Muscle layer of colon (tissue), 2 donors: Measurements from ENCODE around the gene FBH1.
"Not testable (repeated sequence)": the region's sequence is repeated elsewhere in the genome, so short reads cannot be mapped to it uniquely, and the experiment has no call there.

Experiments
- H3K27ac ChIP-seq: one replicate; pipeline ENCODE4 v1.7.0; 2013; ENCODE audit warnings: low read depth, mild to moderate bottlenecking, low read length, moderate library complexity
- H3K27me3 ChIP-seq, 2 donors: one replicate each; pipeline ENCODE4 v1.7.0; 2013; ENCODE audit warnings: low read length in 2 of 2, mild to moderate bottlenecking in 2 of 2; ENCODE audit not compliant: insufficient read depth in 2 of 2, control insufficient read depth in 1 of 2
- H3K36me3 ChIP-seq: one replicate; pipeline ENCODE4 v1.7.0; 2013; ENCODE audit warnings: mild to moderate bottlenecking, low read length; ENCODE audit not compliant: insufficient read depth
- H3K4me1 ChIP-seq: one replicate; pipeline ENCODE4 v1.7.0; 2013; ENCODE audit warnings: mild to moderate bottlenecking, low read length; ENCODE audit not compliant: insufficient read depth
- H3K4me3 ChIP-seq, 2 donors: one replicate each; pipeline ENCODE4 v1.7.0; 2013; ENCODE audit warnings: low read length in 2 of 2, low read depth in 1 of 2, mild to moderate bottlenecking in 1 of 2, moderate library complexity in 1 of 2
- H3K9ac ChIP-seq: one replicate; pipeline ENCODE4 v1.7.0; 2013; ENCODE audit warnings: low read length
- H3K9me3 ChIP-seq: one replicate; pipeline ENCODE4 v1.7.0; 2013; ENCODE audit warnings: mild to moderate bottlenecking, low read length
- donor health status: abdominal sarcoma.
- donor health status: Adenocarcinoma of cecum.

The FBH1 gene

DNA sequence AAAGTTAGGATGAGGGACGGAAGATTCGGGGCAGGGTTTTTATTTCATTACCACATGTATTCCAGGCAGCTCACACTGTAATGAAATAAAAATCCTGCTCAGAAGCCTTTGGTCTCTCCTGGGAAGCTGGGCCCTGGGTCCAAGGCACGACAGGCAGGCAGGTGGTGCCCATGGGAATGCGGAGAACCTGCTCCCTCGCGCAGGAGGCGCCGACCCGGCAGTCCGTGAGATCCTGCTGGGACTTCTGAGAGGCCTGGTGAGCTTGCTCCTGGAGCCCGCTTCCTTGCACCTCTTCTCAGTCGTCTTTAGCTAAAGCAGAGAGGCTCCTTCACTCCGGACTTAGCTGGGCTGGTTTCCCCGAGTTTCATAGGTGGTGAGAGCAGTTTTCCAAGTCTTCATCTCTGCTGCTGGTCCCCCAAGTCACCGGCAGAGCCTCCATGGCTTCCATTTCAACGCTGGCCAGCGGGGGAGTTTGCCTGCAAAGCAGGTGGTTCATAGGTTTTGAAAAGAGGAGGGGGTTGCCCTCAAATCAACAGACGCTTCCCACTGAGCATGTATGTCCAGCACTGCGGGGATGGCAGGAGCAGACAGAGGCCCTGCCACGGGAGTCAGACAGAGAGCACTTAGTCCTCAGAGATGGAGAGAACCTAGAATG is 62.8 kb downstream of the FBH1 start:
- no peaks in the 10 kb centered on the region for H3K36me3 ChIP-seq
- no peaks in the 10 kb centered on the region for H3K9me3 ChIP-seq
- no peak overlapping the region for H3K27ac ChIP-seq
- H3K27me3 ChIP-seq = no peaks in the 10 kb centered on the region
- no peak overlapping the region for H3K4me3 ChIP-seq
- H3K9ac ChIP-seq = no peak overlapping the region
- no peaks in the 10 kb centered on the region for H3K4me1 ChIP-seq

DNA sequence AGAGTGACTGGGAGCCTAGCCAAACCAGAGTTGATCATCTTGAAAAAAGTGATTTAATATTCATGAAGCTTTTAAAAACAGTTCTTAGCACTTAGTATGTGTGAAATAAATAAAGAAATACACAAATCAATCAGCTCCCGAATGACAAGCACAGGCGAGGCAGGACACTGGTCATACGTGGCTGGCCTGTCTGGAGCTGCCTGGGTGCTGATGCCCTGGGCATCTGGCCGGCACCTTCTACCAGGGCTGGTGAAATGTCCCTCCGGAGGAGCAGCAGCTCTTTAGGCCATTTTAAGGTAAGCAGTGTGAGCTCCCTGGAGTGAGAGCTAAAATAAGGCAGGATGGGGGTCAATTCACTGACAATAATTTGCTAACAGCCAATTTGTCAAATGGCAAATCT is 63.6 kb downstream of the FBH1 start:
- no peaks in the 10 kb centered on the region for H3K9me3 ChIP-seq
- H3K4me1 ChIP-seq = no peaks in the 10 kb centered on the region
- H3K9ac ChIP-seq = no peak overlapping the region
- no peaks in the 10 kb centered on the region for H3K27me3 ChIP-seq
- H3K36me3 ChIP-seq = no peaks in the 10 kb centered on the region
- no peak overlapping the region for H3K4me3 ChIP-seq
- H3K27ac ChIP-seq = no peak overlapping the region

DNA sequence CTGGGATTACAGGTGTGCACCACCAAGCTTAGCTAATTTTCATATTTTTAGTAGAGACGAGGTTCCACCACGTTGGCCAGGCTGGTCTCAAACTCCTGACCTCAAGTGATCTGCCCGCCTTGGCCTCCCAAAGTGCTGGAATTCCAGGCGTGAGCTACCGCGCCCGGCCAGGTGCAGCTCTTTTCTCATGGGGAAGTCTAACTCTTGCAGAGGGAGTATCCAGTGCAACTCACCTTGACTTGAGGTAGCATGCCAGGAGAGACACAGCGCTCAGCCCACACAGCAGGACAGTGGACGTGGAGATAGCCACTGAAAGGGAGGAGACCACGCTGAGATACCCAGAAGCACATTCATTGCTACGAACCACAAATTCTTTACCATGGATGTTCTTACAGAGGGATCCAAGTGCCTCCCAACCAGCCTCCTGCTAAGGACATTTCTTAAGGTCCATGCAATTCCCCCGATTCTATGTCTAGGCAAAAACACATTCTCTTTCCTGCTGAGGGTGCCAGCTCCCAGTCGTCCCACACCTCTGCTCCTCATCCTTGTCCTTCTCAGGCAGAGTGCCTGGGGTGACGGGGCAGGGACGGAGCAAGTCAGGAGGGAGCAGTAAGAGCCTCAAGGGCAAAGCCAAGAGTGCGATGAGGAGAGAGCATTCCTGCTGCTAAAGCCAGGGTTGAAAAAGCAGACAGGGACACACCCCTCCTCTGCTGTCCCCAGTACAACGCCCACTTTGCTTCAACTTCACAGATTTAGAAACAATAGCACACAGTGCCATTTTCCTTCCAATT is 66.3 kb downstream of the FBH1 start:
- Histone ChIP-seq H3K9ac (no peak overlapping the region), H3K9me3 (no peaks in the 10 kb centered on the region), H3K4me1 (no peaks in the 10 kb centered on the region), H3K4me3 (no peak overlapping the region), H3K27me3 (no peaks in the 10 kb centered on the region), H3K36me3 (no peaks in the 10 kb centered on the region), H3K27ac (no peak overlapping the region)

DNA sequence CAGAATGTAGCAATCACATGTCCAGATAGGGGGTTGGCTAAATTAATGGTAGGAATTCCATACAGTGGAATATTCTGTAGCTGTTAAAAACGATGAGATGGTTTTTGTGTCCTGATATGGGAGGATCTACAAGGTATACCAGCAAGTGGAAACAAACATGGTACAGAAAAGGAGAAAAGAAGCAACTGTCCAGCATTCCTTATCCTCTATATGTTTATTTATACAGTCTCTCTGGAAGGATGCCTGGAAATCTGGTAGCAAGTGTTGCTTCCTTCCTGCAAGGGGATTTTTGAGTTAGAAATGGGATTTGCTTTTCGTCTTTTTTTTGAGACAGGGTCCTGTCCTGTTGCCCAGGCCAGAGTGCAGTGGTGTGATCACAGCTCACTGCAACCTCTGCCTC is 68.0 kb downstream of the FBH1 start:
- Histone ChIP-seq H3K4me1 (no peaks in the 10 kb centered on the region), H3K9ac (no peak overlapping the region), H3K36me3 (no peaks in the 10 kb centered on the region), H3K27ac (no peak overlapping the region), H3K27me3 (no peaks in the 10 kb centered on the region), H3K4me3 (no peak overlapping the region), H3K9me3 (no peaks in the 10 kb centered on the region)

DNA sequence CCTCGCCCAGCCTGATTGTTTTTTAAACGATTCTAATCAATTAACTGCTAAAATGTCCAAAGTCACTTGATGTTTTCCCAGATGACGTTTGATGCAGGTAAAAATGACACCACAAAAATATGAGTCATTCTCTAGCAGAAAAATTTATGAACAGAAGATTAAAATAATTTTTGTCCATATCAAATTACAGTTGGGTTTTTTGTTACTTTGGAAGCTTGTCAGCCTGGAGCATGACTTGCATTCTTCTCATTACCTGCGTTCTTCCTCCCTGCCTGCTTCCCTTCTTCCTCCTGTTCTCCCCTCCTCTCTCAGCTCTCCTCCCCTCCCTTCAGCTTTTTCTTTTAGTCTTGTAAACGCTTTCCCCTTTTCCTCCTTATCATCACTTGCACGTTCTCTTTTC is 68.6 kb downstream of the FBH1 start:
- no peaks in the 10 kb centered on the region for H3K36me3 ChIP-seq
- H3K27me3 ChIP-seq = no peaks in the 10 kb centered on the region
- no peaks in the 10 kb centered on the region for H3K4me1 ChIP-seq
- no peak overlapping the region for H3K27ac ChIP-seq
- no peak overlapping the region for H3K9ac ChIP-seq
- no peak overlapping the region for H3K4me3 ChIP-seq
- no peaks in the 10 kb centered on the region for H3K9me3 ChIP-seq

DNA sequence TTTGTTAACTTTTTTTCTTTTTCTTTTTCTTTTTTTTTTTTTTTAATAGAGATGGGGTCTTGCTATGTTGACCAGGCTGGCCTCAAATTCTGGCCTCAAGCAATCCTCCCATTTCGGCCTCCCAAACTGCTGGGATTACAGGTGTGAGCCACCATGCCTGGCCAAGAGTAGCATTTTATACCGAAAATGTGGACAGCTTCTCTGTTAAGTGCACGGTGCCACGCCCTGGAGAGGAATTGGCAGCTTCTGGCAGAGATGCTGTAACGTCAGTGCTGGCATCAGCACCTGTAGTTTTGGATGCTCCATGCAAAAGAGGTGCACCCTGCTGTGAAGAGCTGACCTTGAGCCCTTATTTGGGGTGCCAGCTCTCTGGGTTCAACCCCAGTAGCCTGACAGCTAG is 69.1 kb downstream of the FBH1 start:
- Histone ChIP-seq H3K27ac (no peak overlapping the region), H3K36me3 (no peaks in the 10 kb centered on the region), H3K4me1 (no peaks in the 10 kb centered on the region), H3K27me3 (no peaks in the 10 kb centered on the region), H3K9ac (no peak overlapping the region), H3K9me3 (no peaks in the 10 kb centered on the region), H3K4me3 (no peak overlapping the region)

DNA sequence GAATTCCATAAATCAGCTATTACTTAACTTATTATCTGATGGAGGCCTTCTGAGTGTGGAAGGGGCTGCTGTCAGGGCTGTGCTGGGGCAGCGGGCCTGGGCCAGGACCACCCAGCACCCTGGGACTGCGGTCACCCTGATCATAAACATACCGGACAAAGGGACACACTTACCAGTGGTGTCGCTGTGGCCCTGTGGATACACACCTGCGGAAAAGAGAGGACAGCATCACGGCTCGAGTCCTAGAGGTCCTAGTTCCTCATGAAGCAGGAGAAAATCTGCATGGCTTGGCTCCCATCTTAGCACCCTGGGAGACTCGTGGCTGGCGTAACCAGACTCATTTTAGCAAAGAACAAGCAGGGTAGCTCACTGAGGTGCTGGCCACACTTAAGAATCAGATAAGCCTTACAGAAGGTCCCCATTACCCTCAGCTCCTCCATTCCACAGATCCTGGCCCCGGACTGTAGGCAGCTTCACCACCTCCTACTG is 69.6 kb downstream of the FBH1 start:
- no peaks in the 10 kb centered on the region for H3K4me1 ChIP-seq
- no peak overlapping the region for H3K9ac ChIP-seq
- no peaks in the 10 kb centered on the region for H3K9me3 ChIP-seq
- H3K4me3 ChIP-seq = no peak overlapping the region
- H3K27me3 ChIP-seq = no peaks in the 10 kb centered on the region
- H3K36me3 ChIP-seq = no peaks in the 10 kb centered on the region
- H3K27ac ChIP-seq = no peak overlapping the region

DNA sequence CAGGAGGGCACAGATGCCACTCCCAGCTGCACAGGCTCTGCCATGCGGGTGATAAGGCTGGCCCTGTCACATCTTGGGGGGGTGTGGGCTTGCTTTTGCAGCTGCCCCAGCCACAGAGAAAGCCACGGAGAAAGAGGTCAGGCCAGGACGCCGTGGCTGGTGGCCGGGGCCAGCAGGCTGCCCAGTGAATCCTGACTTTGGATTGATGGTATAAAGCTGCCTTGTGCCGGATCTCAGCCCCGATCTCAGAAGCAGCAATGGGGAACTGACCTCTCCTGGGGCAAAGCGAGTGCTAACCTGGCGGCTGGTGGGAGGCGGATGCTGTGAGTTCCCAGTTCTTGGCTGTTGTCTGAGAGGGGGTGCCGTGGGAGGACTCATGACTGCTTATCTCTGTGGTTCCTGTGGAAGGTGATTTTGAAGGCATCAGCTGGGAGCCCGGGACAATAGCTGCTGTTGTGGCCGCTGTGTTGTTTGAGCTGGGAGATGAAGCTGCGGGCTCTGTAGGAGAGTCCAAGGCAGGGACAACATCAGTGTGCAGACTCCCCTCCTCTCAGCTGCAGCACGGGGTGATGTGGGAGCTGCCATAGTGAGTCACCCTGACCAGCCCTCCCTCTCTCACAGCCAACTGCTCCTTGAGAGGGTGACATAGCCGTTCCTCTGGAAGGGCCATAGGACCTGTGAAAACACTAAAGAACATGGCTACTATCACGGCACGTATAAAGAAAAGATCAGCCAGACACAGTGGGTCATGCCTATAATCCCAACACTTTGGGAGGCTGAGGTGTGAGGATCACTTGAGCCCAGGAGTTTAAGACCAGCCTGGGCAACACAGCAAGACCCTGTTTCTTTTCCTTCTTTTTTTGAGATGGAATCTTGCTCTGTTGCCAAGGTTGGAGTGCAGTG is 70.3 kb downstream of the FBH1 start:
- H3K27ac ChIP-seq = no peak overlapping the region
- no peaks in the 10 kb centered on the region for H3K9me3 ChIP-seq
- no peak overlapping the region for H3K9ac ChIP-seq
- no peak overlapping the region for H3K4me3 ChIP-seq
- H3K4me1 ChIP-seq = no peaks in the 10 kb centered on the region
- H3K36me3 ChIP-seq = no peaks in the 10 kb centered on the region
- H3K27me3 ChIP-seq = no peaks in the 10 kb centered on the region

DNA sequence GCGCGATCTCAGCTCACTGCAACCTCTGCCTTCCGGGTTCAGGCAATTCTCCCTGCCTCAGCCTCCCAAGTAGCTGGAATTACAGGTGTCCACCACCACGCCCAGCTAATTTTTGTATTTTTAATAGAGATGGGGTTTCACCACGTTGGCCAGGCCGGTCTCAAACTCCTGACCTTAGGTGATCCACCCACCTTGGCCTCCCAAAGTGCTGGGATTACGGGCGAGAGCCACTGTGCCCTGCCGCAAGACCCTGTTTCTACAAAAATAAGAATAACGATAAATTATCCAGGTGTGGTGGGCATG is 70.9 kb downstream of the FBH1 start:
- H3K4me1 ChIP-seq, H3K9ac ChIP-seq, H3K4me3 ChIP-seq, H3K36me3 ChIP-seq, H3K9me3 ChIP-seq, H3K27me3 ChIP-seq, H3K27ac ChIP-seq: not testable (repeated sequence)

DNA sequence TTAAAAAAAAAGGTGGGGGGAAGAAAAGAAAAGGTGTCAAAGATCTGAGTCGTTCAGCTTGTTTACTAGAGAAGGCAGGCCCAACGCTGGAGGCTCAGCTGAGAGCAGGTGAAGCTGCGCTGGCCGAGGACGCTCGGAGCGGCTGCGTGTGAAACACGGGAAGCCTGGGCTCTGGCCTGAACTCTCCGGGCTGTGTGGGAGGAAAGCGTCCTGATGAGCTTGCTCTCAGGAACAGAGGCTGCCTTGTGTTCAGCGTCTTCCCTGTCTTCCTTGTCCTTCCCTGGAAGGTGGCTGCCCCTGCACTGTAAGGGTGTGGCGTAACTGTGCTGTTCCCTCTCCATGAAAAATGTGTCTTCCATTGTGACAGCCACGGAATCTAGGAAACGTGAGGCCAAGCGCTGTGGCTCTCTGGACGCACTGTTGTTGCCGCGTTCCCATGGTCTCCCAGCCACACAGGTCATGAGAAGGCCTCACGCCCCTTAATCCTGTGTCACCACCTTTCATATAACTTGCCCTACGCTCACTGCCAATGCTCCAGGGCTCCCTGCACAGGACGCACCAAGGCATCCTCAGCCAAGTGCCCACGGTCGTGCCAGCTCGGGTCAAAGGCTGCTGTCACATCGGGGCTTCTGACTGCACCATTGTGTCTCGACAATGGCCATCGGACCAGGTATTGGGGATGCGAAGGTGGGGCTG is 71.5 kb downstream of the FBH1 start:
- Histone ChIP-seq H3K9ac (no peak overlapping the region), H3K4me1 (no peaks in the 10 kb centered on the region), H3K27ac (no peak overlapping the region), H3K9me3 (no peaks in the 10 kb centered on the region), H3K27me3 (no peaks in the 10 kb centered on the region), H3K36me3 (no peaks in the 10 kb centered on the region), H3K4me3 (no peak overlapping the region)

DNA sequence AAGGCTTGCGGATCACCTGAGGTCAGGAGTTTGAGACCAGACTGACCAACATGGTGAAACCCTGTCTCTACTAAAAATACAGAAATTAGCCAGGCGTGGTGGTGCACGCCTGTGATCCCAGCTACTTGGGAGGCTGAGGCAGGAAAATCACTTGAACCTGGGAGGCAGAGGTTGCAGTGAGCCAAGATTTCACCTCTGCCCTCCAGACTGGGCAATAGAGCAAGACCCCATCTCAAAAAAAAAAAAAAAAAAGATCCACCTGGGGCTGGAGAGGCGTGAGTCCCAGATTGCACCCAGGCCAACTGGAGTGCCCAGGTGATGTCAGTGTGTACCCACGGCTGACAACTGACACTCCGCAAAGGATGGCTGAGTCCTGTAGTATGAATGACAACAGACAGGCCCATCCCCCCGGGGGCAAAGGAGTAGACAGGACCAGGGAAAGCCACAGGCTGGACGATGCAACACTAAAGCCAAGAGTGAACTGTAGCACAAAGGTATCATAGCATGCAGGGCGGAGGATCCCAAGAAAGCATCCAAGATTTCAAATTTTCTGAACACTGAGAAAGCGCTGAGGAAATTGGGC is 72.4 kb downstream of the FBH1 start:
- H3K36me3 ChIP-seq, H3K9ac ChIP-seq, H3K27ac ChIP-seq, H3K27me3 ChIP-seq, H3K9me3 ChIP-seq, H3K4me3 ChIP-seq, H3K4me1 ChIP-seq: not testable (repeated sequence)
